HG03342 (cell line): ENCODE measurements around the gene FIGNL1.
"Not testable (repeated sequence)": the region's sequence is repeated elsewhere in the genome, so short reads cannot be mapped to it uniquely, and the experiment has no call there.

Source experiments
- ATAC-seq: cut with Tn5 transposase; IDR thresholded peaks from one replicate; pipeline ENCODE4 v1.9.1; 2021; ENCODE audit warnings: mild to moderate bottlenecking, moderate library complexity; ENCODE audit not compliant: unreplicated experiment

The FIGNL1 gene

GRCh38 chr7:50472427-50472826 lies 22.3 kb upstream of the FIGNL1 start:
- no peak for ATAC-seq

DNA sequence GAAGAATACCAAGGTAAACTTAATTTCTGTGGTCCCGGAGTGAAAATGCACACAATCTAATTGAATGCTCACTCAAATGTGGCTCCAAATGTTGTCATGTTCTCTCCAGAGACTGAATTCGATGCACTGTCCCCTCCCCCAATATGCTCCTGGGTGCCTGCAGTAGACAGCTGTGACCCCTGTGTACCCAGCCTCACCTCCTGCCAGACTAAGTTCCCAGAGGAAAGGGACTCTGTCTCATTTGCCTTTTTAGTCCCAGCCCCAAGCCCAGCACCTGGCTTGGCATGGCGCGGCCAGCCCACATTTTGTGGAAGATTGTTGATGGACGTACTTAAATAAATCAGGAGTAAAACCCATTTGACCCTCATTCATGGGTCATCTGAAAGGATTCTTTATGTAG lies 21.8 kb upstream of the FIGNL1 start:
- ATAC-seq = no peak

DNA sequence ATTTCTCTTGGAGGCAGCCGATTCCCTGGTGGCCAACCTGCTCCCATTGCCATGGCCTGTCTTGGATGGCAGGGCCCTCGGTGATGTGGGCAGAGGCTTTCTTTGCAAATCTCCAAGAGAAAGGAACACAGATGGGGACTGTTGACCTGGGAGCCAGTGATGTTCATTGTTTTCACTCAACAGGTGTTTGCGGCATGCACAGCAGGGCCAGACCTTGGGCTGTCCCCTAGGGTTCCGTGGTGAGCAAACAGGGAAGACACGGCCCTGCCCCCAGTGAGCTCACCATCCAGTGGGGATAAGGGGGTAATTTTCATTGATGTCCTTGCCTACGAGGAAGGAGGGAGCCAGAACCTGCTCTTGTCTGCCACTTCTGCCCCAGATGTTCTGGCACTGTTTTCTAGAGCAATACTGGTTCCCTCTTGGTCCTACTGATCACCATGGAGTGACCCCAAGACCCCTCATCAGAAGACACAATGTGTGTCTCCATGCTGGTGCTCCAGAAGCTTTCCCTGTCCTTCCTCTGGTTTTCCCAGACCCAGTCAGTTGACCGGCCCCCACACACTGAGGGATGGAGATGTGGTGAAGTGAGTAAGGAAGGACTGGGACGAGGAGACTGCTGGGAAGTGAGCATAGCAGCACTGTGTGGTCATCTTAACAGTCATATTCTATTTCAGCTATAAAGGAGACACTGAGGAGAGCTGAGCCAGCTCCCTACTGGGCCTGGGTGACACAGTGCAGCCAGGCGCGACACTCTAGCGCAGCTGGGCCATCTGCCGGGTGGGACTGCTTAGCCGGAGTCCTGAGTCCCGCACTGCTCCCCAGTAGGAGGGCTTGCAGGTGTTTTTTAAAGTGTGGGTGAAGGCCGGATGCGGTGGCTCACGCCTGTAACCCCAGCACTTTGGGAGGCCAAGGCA lies 20.4 kb upstream of the FIGNL1 start:
- no peak for ATAC-seq

GRCh38 chr7:50469181-50469580 lies 19.0 kb upstream of the FIGNL1 start:
- ATAC-seq = no peak

GRCh38 chr7:50467817-50468610 lies 17.9 kb upstream of the FIGNL1 start:
- ATAC-seq = peak; percentile 86

DNA sequence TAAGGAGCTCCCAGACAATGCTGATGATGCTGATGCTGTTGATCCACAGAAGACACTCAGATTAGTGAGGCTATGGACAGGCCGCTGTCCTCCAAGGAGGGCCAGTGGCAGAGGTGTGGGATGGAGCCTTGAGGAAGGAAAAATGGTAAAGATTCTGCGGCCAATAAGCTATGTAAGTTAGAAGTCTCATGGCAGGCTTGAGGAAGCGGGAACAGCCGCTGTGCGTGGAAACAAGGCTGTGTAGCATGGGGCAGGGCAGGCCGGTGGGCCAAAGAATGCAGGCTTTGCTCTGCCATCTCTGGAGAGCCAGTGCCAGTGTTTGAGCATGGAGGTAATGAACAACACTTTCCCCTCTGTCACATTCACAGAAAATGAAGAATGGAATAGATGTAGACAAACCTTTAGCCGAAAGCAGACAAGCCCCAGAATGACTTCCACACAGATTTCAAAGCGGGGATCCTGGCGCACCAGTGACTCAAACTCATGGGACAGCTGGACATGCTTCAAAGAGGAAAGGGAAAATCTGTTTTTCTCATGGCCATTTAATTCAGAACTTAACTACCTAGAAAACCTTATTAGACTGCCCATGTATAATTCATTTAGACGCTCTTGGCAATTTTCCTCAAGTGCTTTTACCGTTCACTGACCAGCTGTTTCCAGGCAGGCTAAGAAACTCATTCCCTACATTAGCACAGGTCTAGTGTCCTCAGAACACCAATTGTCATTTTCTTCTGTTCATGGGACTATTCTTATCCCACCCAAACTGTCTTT lies 16.9 kb upstream of the FIGNL1 start:
- no peak for ATAC-seq

- ATAC-seq = no peak
Observed at GRCh38 chr7:50463035-50463434, 12.9 kb upstream of the FIGNL1 start.

GRCh38 chr7:50462361-50462760 lies 12.2 kb upstream of the FIGNL1 start:
- no peak for ATAC-seq

GRCh38 chr7:50461695-50462094 lies 11.5 kb upstream of the FIGNL1 start:
- no peak for ATAC-seq

DNA sequence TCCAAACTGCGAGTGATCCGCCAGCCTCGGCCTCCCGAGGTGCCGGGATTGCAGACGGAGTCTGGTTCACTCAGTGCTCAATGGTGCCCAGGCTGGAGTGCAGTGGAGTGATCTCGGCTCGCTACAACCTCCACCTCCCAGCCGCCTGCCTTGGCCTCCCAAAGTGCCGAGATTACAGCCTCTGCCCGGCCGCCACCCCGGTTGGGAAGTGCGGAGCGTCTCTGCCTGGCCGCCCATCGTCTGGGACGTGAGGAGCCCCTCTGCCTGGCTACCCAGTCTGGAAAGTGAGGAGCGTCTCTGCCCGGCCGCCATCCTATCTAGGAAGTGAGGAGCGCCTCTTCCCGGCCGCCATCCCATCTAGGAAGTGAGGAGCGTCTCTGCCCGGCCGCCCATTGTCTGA lies 9.0 kb upstream of the FIGNL1 start:
- not testable (repeated sequence) for ATAC-seq

DNA sequence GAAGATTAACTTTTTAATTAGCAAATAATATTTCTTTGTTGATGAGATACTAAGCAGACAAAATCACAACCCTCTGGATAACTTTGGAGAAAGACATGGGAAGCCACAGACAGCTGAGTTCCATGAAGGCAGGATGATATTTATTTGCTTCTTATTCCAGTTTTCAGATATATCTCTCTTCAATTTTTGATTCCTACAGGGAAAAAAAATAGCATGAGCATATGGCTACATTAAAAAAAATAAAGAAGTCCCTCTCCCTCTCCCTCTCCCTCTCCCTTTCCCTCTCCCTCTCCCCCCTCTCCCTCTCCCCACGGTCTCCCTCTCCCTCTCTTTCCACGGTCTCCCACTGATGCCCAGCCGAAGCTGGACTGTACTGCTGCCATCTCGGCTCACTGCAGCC lies 8.5 kb upstream of the FIGNL1 start:
- ATAC-seq = not testable (repeated sequence)

DNA sequence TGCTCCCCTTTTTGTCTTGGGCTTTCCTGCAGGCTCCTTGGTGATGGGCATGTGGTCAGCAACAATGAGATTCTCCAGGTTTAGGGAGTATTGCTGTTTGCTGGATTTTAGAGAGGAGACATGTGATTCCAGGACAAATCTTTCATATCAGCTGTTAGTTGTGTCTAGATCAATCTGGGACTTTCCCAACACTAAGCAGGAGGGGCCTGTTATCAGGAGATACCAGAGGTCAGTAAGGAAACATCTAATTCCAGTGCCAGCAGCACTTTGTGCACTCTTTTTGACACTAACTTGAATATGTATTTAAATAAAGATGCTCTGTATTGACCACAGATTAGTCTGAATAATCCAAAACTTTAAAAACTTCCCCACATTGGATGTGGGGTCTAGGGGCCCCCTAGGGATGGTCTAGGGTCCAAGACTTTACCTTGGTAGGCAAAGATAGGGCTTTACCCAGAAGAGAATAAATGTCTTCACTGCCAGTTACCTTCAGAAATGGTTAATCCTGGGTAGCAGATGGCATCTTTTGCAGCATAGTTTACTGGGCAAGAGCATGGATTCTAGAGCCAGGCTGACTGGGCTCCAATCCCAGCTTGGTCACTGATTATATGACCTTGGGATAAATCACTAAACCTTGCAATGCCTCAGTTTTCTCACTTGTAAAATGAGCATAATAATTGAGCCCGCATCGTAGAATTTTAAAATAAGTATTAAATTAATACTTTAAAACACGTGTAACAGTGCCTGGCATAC lies 6.4 kb upstream of the FIGNL1 start:
- no peak for ATAC-seq

DNA sequence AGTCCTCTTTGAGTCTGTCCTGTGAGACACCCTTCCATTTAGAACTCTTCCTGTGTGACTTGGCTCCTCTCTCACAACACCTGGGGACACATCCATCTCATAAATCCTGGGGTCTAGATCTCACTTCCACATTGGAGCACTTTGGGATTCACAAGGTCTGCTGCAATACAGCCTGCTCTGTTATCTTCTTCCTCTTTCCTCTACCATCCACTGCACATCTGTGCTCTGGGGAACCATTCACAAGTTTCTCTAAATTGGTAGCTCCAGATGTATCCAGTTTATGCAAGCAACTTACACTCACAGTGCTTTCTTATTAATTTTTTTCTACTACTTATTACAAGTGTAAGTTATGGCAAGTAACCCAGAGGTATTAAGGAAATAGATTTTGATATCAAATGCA lies 5.5 kb upstream of the FIGNL1 start:
- ATAC-seq = no peak

GRCh38 chr7:50454968-50455367 lies 4.8 kb upstream of the FIGNL1 start:
- no peak for ATAC-seq

DNA sequence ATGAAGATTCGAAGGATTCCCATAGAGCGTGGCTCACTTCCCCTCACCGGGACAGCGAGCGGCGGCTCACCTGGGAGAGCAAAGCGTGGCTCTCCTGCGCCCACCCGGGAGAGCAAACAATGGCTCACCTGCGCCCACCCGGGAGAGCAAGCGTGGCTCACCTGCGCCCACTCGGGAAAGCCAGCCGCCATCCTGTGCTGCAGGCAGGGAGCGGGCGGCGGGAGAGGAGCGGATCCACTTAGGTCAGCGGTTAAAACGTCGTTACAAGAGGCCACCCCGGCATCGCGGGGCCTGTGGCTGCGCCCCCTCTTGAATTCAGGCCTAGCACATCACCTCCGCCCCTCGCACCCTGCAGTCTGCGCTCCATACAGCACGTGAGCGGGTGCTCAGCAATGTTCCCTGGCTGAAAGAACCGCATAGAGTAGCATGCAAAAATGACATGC lies 461 bp upstream of the FIGNL1 start:
- peak; percentile 19 for ATAC-seq

DNA sequence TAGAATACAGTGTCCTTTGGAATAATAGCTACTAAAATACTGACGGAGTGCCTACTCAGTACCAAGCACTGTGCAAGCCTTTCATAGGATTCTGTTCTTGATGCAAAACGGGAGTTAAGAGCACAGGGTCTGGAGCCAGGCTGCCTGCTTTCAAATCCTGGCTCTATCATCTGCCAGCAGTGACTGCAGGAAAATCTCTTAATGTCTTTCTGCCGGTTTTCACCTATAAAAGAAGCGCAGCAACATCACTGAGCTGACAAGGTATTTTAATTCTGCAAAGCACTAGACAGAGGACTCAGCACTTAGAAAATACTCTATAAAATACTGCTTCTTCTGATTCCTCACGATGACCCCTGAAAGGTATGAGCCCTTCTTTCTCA lies 659 bp downstream of the FIGNL1 start:
- ATAC-seq = no peak

DNA sequence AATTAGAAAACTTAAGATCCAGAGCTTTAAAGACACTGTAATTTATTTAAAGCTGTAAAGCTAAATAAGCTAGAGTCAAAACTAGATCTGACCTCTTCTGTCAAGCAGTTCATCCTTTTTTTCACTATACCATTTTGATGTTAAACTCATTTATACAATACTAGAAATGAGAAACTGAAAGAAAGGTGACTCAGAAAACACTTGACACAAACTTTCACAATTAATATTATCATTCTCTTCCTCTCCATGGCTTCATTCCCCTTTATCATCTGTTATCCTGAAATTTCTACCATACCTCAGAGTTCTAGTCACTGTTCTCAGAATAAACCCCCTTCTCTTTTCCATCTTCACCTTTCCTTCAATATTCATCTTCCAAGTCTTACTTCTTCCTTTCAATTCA lies 1.3 kb downstream of the FIGNL1 start:
- no peak for ATAC-seq

DNA sequence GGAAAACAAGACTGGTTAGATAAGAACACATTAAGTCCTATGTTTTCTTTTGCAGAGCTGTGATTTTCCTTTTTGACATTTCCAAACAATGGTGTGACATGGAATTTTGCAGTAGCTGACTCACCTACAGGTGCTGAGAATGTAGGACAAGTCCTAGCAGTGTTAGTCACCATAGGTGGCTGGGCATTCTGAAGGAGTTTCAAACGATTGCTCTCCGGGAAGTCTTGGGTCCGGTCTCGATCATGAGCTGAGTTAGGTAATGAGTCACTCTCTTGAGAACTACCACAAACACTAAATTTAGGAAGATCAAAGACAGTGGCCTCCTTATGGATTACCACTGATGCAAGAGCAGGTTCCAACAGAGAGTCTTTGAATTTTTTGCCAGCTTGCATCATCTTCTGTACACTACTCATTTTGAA lies 3.6 kb downstream of the FIGNL1 start:
- ATAC-seq = no peak

GRCh38 chr7:50436133-50436806 lies 13.9 kb downstream of the FIGNL1 start:
- no peak for ATAC-seq

- ATAC-seq = no peak
Observed at GRCh38 chr7:50431722-50432305, 18.3 kb downstream of the FIGNL1 start.
